HEK293T (cell line): Measurements from ENCODE around the gene RAD50.

ENCODE experiments used
- CTCF ChIA-PET: fragments of 350-600 bp; formaldehyde crosslinking; extraction: SDS; loops from one replicate; lab custom pipeline; 2021; ENCODE audit warnings: antibody characterized with exemption, inconsistent platforms; lab: Yijun Ruan, JAX
- POLR2A ChIA-PET: fragments of 350-600 bp; formaldehyde crosslinking; extraction: SDS; loops from one replicate; lab custom pipeline; 2020; ENCODE audit warnings: antibody characterized with exemption, inconsistent platforms; lab: Yijun Ruan, JAX
- DNase-seq: peaks from one replicate; pipeline ENCODE4 v3.0.0; 2012; ENCODE audit warnings: mixed read lengths; ENCODE audit errors: extremely low spot score
- ARNT ChIP-seq: fragments of 450-650 bp; IDR thresholded peaks from 2 replicates; pipeline ENCODE4 v1.6.1; 2017; ENCODE audit warnings: mild to moderate bottlenecking
- BHLHE40 ChIP-seq: fragments of 450-650 bp; IDR thresholded peaks from 2 replicates; pipeline ENCODE4 v1.6.1; 2016; ENCODE audit warnings: mild to moderate bottlenecking, moderate library complexity, borderline replicate concordance
- CTBP1 ChIP-seq: fragments of 450-650 bp; IDR thresholded peaks from 2 replicates; pipeline ENCODE4 v1.6.1; 2016; ENCODE audit warnings: borderline replicate concordance
- ELF4 ChIP-seq: fragments of 450-650 bp; IDR thresholded peaks from 2 replicates; pipeline ENCODE4 v1.6.1; 2017; ENCODE audit warnings: antibody characterized with exemption
- FOXA1 ChIP-seq: fragments of 450-650 bp; IDR thresholded peaks from 2 replicates; pipeline ENCODE4 v1.6.1; 2016; ENCODE audit warnings: mild to moderate bottlenecking
- FOXK2 ChIP-seq: fragments of 450-650 bp; IDR thresholded peaks from 2 replicates; pipeline ENCODE4 v1.6.1; 2016; ENCODE audit warnings: mild to moderate bottlenecking
- FOXM1 ChIP-seq: fragments of 450-650 bp; IDR thresholded peaks from 2 replicates; pipeline ENCODE4 v1.6.1; 2017; ENCODE audit warnings: mild to moderate bottlenecking, borderline replicate concordance
- HDGF ChIP-seq: fragments of 450-650 bp; IDR thresholded peaks from 2 replicates; pipeline ENCODE4 v1.6.1; 2017; ENCODE audit warnings: antibody characterized with exemption, borderline replicate concordance
- L3MBTL2 ChIP-seq: fragments of 450-650 bp; conservative IDR thresholded peaks from 2 replicates; pipeline ENCODE4 v1.6.1; 2016; ENCODE audit warnings: mild to moderate bottlenecking
- LEF1 ChIP-seq: fragments of 450-650 bp; IDR thresholded peaks from 2 replicates; pipeline ENCODE4 v1.6.1; 2017; ENCODE audit warnings: mild to moderate bottlenecking, borderline replicate concordance
- NFRKB ChIP-seq: fragments of 450-650 bp; IDR thresholded peaks from 2 replicates; pipeline ENCODE4 v1.6.1; 2016; ENCODE audit warnings: mild to moderate bottlenecking, moderate library complexity
- PKNOX1 ChIP-seq: fragments of 450-650 bp; IDR thresholded peaks from 2 replicates; pipeline ENCODE4 v1.6.1; 2016
- SP1 ChIP-seq: fragments of 450-650 bp; IDR thresholded peaks from 2 replicates; pipeline ENCODE4 v1.6.1; 2017
- SUZ12 ChIP-seq: fragments of 450-650 bp; IDR thresholded peaks from 2 replicates; pipeline ENCODE4 v1.6.1; 2016; ENCODE audit warnings: mild to moderate bottlenecking
- TARDBP ChIP-seq: fragments of 450-650 bp; IDR thresholded peaks from 2 replicates; pipeline ENCODE4 v1.6.1; 2016
- ZNF384 ChIP-seq: fragments of 450-650 bp; IDR thresholded peaks from 2 replicates; pipeline ENCODE4 v1.6.1; 2016

Gene RAD50

DNA sequence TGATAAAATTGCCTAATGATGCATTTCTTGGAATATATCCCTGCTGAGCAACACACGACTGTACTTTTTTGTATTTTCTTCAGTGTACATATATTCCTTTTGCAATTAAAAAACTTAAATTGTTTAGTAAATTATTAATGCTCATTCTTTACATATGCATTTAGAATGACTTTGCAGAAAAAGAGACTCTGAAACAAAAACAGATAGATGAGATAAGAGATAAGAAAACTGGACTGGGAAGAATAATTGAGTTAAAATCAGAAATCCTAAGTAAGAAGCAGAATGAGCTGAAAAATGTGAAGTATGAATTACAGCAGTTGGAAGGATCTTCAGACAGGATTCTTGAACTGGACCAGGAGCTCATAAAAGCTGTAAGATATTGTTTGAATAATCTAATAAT lies 32.7 kb downstream of the RAD50 start:
- CTCF ChIA-PET, result no interaction called here

GRCh38 chr5:132591145-132591544 lies 34.4 kb downstream of the RAD50 start:
- ChIA-PET CTCF (no interaction called here), POLR2A (no interaction called here)
- no peak for TF ChIP-seq L3MBTL2
- TF ChIP-seq ZNF384, result no peak
- TF ChIP-seq NFRKB, result no peak
- no peak for TF ChIP-seq SP1
- TF ChIP-seq BHLHE40, result no peak
- no peak for TF ChIP-seq PKNOX1
- no peak for TF ChIP-seq ELF4
- TF ChIP-seq HDGF, result no peak
- no peak for TF ChIP-seq TARDBP
- TF ChIP-seq FOXA1, result no peak
- no peak for TF ChIP-seq CTBP1
- TF ChIP-seq FOXK2, result no peak
- TF ChIP-seq ARNT, result no peak
- no peak for TF ChIP-seq LEF1
- TF ChIP-seq SUZ12, result no peak
- TF ChIP-seq FOXM1, result no peak
- no peak for DNase-seq

More for the DNA sequence above, 32.7 kb downstream of the RAD50 start:
- no peak for TF ChIP-seq PKNOX1
- TF ChIP-seq ELF4, result no peak
- TF ChIP-seq CTBP1, result no peak
- no peak for TF ChIP-seq ARNT
- TF ChIP-seq BHLHE40, result no peak
- TF ChIP-seq L3MBTL2, result no peak
- no peak for TF ChIP-seq LEF1
- no peak for TF ChIP-seq FOXM1
- TF ChIP-seq SUZ12, result no peak
- POLR2A ChIA-PET, result no interaction called here
- DNase-seq, result no peak

DNA sequence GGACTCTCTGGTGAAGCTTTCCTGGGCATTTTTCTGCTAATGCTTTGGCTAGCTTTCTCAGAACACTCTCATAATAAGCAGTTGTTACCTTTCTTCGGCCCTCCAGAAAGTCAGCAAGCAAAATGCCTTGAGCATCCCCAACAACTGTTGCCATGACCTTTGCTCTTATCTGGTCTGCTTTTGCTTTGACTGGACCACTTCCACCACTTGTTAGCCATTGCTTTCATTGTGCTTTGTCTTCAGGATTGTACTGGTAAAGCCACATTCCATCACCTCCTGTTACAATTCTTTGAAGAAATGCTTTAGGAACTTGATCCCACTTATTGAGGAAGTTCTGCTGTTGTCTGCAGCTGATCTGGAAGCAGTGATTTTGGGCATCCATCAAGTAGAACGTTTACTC lies 35.7 kb downstream of the RAD50 start:
- TF ChIP-seq TARDBP (no peak), SP1 (no peak), ZNF384 (no peak), BHLHE40 (no peak), FOXM1 (no peak), L3MBTL2 (no peak), FOXK2 (no peak), ARNT (no peak), FOXA1 (no peak), NFRKB (no peak), ELF4 (no peak), HDGF (no peak), SUZ12 (no peak), CTBP1 (no peak), LEF1 (no peak), PKNOX1 (no peak)
- no peak for DNase-seq
- POLR2A ChIA-PET, result no interaction called here
- CTCF ChIA-PET, result no interaction called here

DNA sequence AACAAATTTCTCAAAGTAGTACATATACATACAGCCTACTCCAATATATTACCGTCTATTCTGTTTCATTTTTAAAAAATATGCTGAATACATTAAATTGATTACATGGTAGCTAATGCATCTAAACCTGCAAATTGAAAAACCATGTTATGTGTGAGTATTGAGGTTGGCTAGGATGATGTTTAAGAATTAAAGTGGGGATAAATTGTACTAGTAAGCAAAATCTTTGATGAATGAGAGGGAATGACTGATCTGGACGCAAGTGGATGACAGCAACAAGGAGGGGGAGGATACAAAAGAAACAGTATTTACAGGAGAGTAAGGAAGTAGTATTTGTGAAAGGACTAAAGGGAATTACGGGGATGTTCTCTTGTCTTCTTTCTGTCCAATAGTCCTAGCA lies 37.4 kb downstream of the RAD50 start:
- no peak for DNase-seq
- ChIA-PET CTCF (no interaction called here), POLR2A (no interaction called here)
- no peak for TF ChIP-seq SUZ12
- TF ChIP-seq TARDBP, result no peak
- TF ChIP-seq PKNOX1, result no peak
- TF ChIP-seq ARNT, result no peak
- no peak for TF ChIP-seq LEF1
- no peak for TF ChIP-seq L3MBTL2
- no peak for TF ChIP-seq NFRKB
- TF ChIP-seq CTBP1, result no peak
- no peak for TF ChIP-seq ELF4
- TF ChIP-seq FOXA1, result no peak
- no peak for TF ChIP-seq HDGF
- TF ChIP-seq FOXM1, result no peak
- TF ChIP-seq BHLHE40, result no peak
- TF ChIP-seq FOXK2, result no peak
- no peak for TF ChIP-seq SP1

GRCh38 chr5:132595624-132596023 lies 38.8 kb downstream of the RAD50 start:
- TF ChIP-seq CTBP1, result no peak
- no peak for DNase-seq
- CTCF ChIA-PET, result interaction anchor here (1.6 kb wide), 1 partner anchor 9 kb away, joined by 4 read pairs; no protein-coding TSS in a partner anchor
- POLR2A ChIA-PET, result interaction anchor here (0.6 to 1.3 kb wide), 2 partner anchors 38 to 39 kb away, joined by 3 read pairs; partner anchors contain the start of gene RAD50

GRCh38 chr5:132601071-132601728 lies 44.4 kb downstream of the RAD50 start:
- POLR2A ChIA-PET, result no interaction called here
- no peak for DNase-seq
- CTCF ChIA-PET, result no interaction called here
- TF ChIP-seq BHLHE40, result no peak
- no peak for TF ChIP-seq NFRKB
- TF ChIP-seq ZNF384, result no peak
- no peak for TF ChIP-seq ELF4
- TF ChIP-seq FOXK2, result no peak
- no peak for TF ChIP-seq SP1
- no peak for TF ChIP-seq LEF1
- TF ChIP-seq FOXM1, result no peak
- no peak for TF ChIP-seq TARDBP
- TF ChIP-seq ARNT, result no peak
- TF ChIP-seq FOXA1, result no peak
- TF ChIP-seq PKNOX1, result no peak
- TF ChIP-seq HDGF, result no peak
